Mesenchymal stem cell (in vitro differentiated cells and primary cell): ENCODE measurements around the gene COL15A1. TPM values are rescaled to one million over a fixed set of nuclear protein-coding genes. Genes with fewer than 3 reads are reported as not detected.

Experiments used
- DNase-seq: peaks from one replicate; pipeline ENCODE4 v3.0.0-alpha.2; 2013
- H2AFZ ChIP-seq: one replicate; pipeline ENCODE4 v1.6.1; 2013; ENCODE audit warnings: low read depth, mild to moderate bottlenecking, control low read depth, inconsistent platforms, low read length, moderate library complexity
- H2AK5ac ChIP-seq: 2 replicates; pipeline ENCODE4 v1.6.1; 2013; ENCODE audit warnings: low read length, moderate library complexity, mild to moderate bottlenecking, inconsistent platforms; ENCODE audit not compliant: severe bottlenecking
- H2BK120ac ChIP-seq: one replicate; pipeline ENCODE4 v1.6.1; 2013; ENCODE audit warnings: low read depth, mild to moderate bottlenecking, inconsistent platforms, low read length, moderate library complexity
- H2BK12ac ChIP-seq, 2 experiments: one replicate each; pipeline ENCODE4 v1.6.1; 2013; ENCODE audit warnings: inconsistent platforms in 2 of 2, low read length in 2 of 2, mild to moderate bottlenecking in 2 of 2, moderate library complexity in 2 of 2, control low read depth in 1 of 2
- H2BK15ac ChIP-seq: one replicate; pipeline ENCODE4 v1.6.1; 2013; ENCODE audit warnings: mild to moderate bottlenecking, low read depth, inconsistent platforms; ENCODE audit not compliant: poor library complexity, severe bottlenecking
- H2BK5ac ChIP-seq: 2 replicates; pipeline ENCODE4 v1.6.1; 2013; ENCODE audit warnings: low read depth, mild to moderate bottlenecking, low read length, control low read depth, inconsistent platforms; ENCODE audit not compliant: poor library complexity, severe bottlenecking
- H3K14ac ChIP-seq, 2 experiments: one replicate each; pipeline ENCODE4 v1.6.1; 2013; ENCODE audit warnings: inconsistent platforms in 2 of 2, low read length in 2 of 2, control low read depth in 1 of 2, mild to moderate bottlenecking in 1 of 2, moderate library complexity in 1 of 2
- H3K18ac ChIP-seq, 2 experiments: one replicate each; pipeline ENCODE4 v1.6.1; 2013; ENCODE audit warnings: inconsistent platforms in 2 of 2, low read length in 2 of 2, control low read depth in 1 of 2, low read depth in 1 of 2, mild to moderate bottlenecking in 1 of 2
- H3K23ac ChIP-seq, 2 experiments: one replicate each; pipeline ENCODE4 v1.6.1; 2013; ENCODE audit warnings: inconsistent platforms in 2 of 2, low read length in 2 of 2, mild to moderate bottlenecking in 2 of 2, moderate library complexity in 2 of 2, control low read depth in 1 of 2
- H3K27ac ChIP-seq: 2 replicates; pipeline ENCODE4 v1.5.1; 2013; ENCODE audit warnings: mild to moderate bottlenecking, moderate library complexity, low read length, control low read depth, inconsistent platforms; ENCODE audit not compliant: poor library complexity, severe bottlenecking
- H3K27me3 ChIP-seq, 2 experiments: 2 replicates each; pipeline versions ENCODE4 v1.6.1 to v1.7.0; 2013; ENCODE audit warnings: low read length in 2 of 2, mild to moderate bottlenecking in 2 of 2, moderate library complexity in 2 of 2, control low read depth in 1 of 2, inconsistent platforms in 1 of 2; ENCODE audit not compliant: control insufficient read depth in 1 of 2, insufficient read depth in 1 of 2
- H3K36me3 ChIP-seq, 2 experiments: 2 replicates each; pipeline versions ENCODE4 v1.6.1 to v1.7.0; 2013; ENCODE audit warnings: low read length in 2 of 2, control low read depth in 1 of 2, inconsistent platforms in 1 of 2, low read depth in 1 of 2, mild to moderate bottlenecking in 1 of 2; ENCODE audit not compliant: insufficient read depth in 2 of 2, control insufficient read depth in 1 of 2
- H3K4ac ChIP-seq, 2 experiments: one replicate each; pipeline ENCODE4 v1.6.1; 2013; ENCODE audit warnings: inconsistent platforms in 2 of 2, low read length in 2 of 2, mild to moderate bottlenecking in 2 of 2, moderate library complexity in 2 of 2, control low read depth in 1 of 2, low read depth in 1 of 2
- H3K4me1 ChIP-seq: 2 replicates; pipeline ENCODE4 v1.6.1; 2013; ENCODE audit warnings: low read depth, low read length, control low read depth; ENCODE audit not compliant: control insufficient read depth, insufficient read depth
- H3K4me2 ChIP-seq: 2 replicates; pipeline ENCODE4 v1.6.1; 2013; ENCODE audit warnings: low read length, mild to moderate bottlenecking, inconsistent platforms; ENCODE audit not compliant: poor library complexity, severe bottlenecking
- H3K4me3 ChIP-seq, 2 experiments: 2 replicates each; pipeline versions ENCODE4 v1.5.1 to v1.7.0; 2013; ENCODE audit warnings: low read length in 2 of 2, mild to moderate bottlenecking in 2 of 2, control low read depth in 1 of 2, low read depth in 1 of 2; ENCODE audit not compliant: insufficient read depth in 1 of 2
- H3K79me1 ChIP-seq: replicated peaks from 2 replicates; pipeline ENCODE4 v1.6.1; 2013; ENCODE audit warnings: mild to moderate bottlenecking, control low read depth, low read length, inconsistent platforms; ENCODE audit not compliant: poor library complexity, severe bottlenecking
- H3K9ac ChIP-seq: 2 replicates; pipeline ENCODE4 v1.7.0; 2013; ENCODE audit warnings: mild to moderate bottlenecking, low read length, moderate library complexity
- H3K9me3 ChIP-seq: 2 replicates; pipeline ENCODE4 v1.7.0; 2013; ENCODE audit warnings: mild to moderate bottlenecking, low read length; ENCODE audit not compliant: control insufficient read depth
- H4K8ac ChIP-seq: one replicate; pipeline ENCODE4 v1.6.1; 2013; ENCODE audit warnings: inconsistent platforms, mild to moderate bottlenecking, low read length, moderate library complexity
- H4K91ac ChIP-seq: one replicate; pipeline ENCODE4 v1.6.1; 2013; ENCODE audit warnings: mild to moderate bottlenecking, low read length, inconsistent platforms
- WGBS: methylation state at CpG from one replicate; pipeline ENCODE4 v1.1.7; 2013; ENCODE audit warnings: mixed read lengths; 5-methylcytosine and 5-hydroxymethylcytosine counted together
- polyA plus RNA-seq, 2 experiments: library from polyadenylated mRNA; stranded (reverse); fragments of 200-250 nt; gene quantifications; one replicate each; pipeline ENCODE4 v1.2.3, GENCODE V29; 2013

COL15A1 gene
- 4.3 TPM for polyA plus RNA-seq (2013, experiment 1 of 2)
- 4.2 TPM for polyA plus RNA-seq (2013, experiment 2 of 2)

DNA sequence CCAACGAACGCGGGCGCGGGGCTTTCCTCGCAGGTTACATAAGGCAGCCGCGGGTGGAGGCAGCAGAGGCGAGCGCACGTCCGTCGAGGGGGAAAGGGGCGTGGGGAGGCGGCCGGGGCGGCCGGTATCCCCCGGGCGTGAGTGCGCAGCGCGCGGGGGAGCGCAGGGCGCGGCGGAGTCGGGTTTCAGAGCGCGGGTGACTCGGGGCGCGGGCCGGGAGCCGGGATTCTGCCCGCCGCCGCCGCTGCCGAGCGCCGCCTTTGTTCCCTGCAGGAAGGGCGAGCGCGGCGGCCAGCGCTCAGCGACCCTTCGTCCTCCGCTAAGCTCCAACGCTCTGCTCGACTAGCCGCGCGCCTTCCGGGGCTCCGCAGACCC lies at the start of gene COL15A1:
Gene COL15A1, plus strand, starts transcription at position 226 of the 375 bp plus-strand sequence. CDS start 155 bp downstream, outside the sequence.
- H3K18ac ChIP-seq: peak within 1 kb of the TSS in 1 of 2 experiments; percentile 54
- no peaks in the 10 kb centered on the region for H3K9me3 ChIP-seq
- H2BK15ac ChIP-seq: no peak within 1 kb of the TSS
- no peak within 1 kb of the TSS for H2AK5ac ChIP-seq
- H2BK120ac ChIP-seq: no peak within 1 kb of the TSS
- H3K4me2 ChIP-seq: peak within 1 kb of the TSS; percentile 70
- H2BK5ac ChIP-seq: no peak within 1 kb of the TSS
- no peak within 1 kb of the TSS for H4K8ac ChIP-seq
- peaks cover 69 to 86% of the 10 kb centered on the region in 2 experiments for H3K27me3 ChIP-seq
- peak within 1 kb of the TSS; percentile 70 for H4K91ac ChIP-seq
- H3K9ac ChIP-seq: peak within 1 kb of the TSS; percentile 70
- peak within 1 kb of the TSS; percentile 47 for H2AFZ ChIP-seq
- H3K4ac ChIP-seq: no peak within 1 kb of the TSS
- H3K4me1 ChIP-seq: peaks cover 13% of the 10 kb centered on the region
- peak within 1 kb of the TSS; percentile 52 to 85 for H3K4me3 ChIP-seq
- no peaks in the 10 kb centered on the region for H3K79me1 ChIP-seq
- no peak within 1 kb of the TSS for H2BK12ac ChIP-seq
- no peak within 1 kb of the TSS for H3K27ac ChIP-seq
- peak; percentile 31 for DNase-seq
- no peaks in the 10 kb centered on the region for H3K36me3 ChIP-seq
- H3K23ac ChIP-seq: peak within 1 kb of the TSS in 1 of 2 experiments; percentile 75
- H3K14ac ChIP-seq: peak within 1 kb of the TSS in 1 of 2 experiments; percentile 61
- 2% methylated on average over 58 of the region's 58 CpGs for WGBS

DNA sequence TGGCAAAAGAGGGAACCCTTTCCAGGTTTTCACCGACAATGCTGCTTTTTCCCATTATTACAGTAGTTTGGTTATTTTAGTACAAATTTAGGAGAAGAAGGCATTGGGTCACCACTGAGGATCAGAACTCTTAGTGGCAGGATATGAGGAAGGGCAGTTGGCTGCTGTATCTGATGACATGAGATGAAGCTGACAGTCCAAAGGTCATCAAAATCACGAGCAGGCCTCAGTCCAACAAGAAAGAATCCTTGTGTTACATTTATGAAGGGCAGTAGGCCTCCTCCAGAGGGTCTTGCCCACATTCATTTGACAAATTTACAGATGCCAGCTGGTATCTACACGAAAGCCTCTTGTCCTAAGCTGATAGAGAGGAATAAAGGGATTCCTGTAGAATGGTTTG lies 49.5 kb upstream of the COL15A1 start:
- no peak overlapping the region for H3K4me3 ChIP-seq
- H2BK120ac ChIP-seq: no peak overlapping the region
- no peak overlapping the region for H2BK15ac ChIP-seq
- H3K4me2 ChIP-seq: no peak overlapping the region
- H3K9me3 ChIP-seq: peaks cover 24% of the 10 kb centered on the region
- peaks cover 0 to 2% of the 10 kb centered on the region in 2 experiments for H3K27me3 ChIP-seq
- H3K4ac ChIP-seq: no peak overlapping the region
- no peak overlapping the region for H3K27ac ChIP-seq
- no peak overlapping the region for H2BK12ac ChIP-seq
- no peaks in the 10 kb centered on the region for H3K79me1 ChIP-seq
- H3K4me1 ChIP-seq: no peaks in the 10 kb centered on the region
- no peak overlapping the region for H3K14ac ChIP-seq
- WGBS: 94% methylated on average over 1 of the region's 3 CpGs
- H2BK5ac ChIP-seq: no peak overlapping the region
- no peak overlapping the region for H4K91ac ChIP-seq
- no peak overlapping the region for H2AK5ac ChIP-seq
- H3K18ac ChIP-seq: no peak overlapping the region
- no peak overlapping the region for H4K8ac ChIP-seq
- no peak overlapping the region for H3K9ac ChIP-seq
- no peak for DNase-seq
- no peak overlapping the region for H3K23ac ChIP-seq
- no peaks in the 10 kb centered on the region for H3K36me3 ChIP-seq
- no peak overlapping the region for H2AFZ ChIP-seq

DNA sequence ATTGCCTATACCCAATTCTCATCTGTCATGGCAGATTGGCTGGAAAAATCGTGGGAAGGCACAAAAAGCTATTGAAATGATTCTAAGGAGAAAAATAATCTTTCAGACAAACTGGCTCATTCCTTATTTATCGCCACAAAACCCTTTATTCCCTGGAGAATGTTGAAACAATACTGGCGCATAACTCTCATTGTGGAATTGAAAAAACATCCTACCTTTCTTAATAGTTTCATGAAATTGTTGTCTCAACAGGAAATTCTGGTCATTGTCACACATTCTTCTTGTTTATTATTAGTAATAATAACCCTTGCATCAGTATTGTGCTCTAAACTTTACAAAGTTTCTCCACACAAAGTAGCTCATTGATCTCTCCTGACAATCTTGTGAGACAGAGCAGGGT lies 48.9 kb upstream of the COL15A1 start:
- no peak overlapping the region for H3K18ac ChIP-seq
- no peaks in the 10 kb centered on the region for H3K27me3 ChIP-seq
- no peak for DNase-seq
- no peak overlapping the region for H3K4me2 ChIP-seq
- no peak overlapping the region for H3K4ac ChIP-seq
- no peak overlapping the region for H4K8ac ChIP-seq
- H2AK5ac ChIP-seq: no peak overlapping the region
- no peak overlapping the region for H2AFZ ChIP-seq
- no peak overlapping the region for H3K23ac ChIP-seq
- no peak overlapping the region for H2BK12ac ChIP-seq
- H3K4me3 ChIP-seq: no peak overlapping the region
- no peaks in the 10 kb centered on the region for H3K36me3 ChIP-seq
- H2BK120ac ChIP-seq: no peak overlapping the region
- peaks cover 2% of the 10 kb centered on the region for H3K4me1 ChIP-seq
- no peak overlapping the region for H3K9ac ChIP-seq
- H4K91ac ChIP-seq: no peak overlapping the region
- H3K14ac ChIP-seq: no peak overlapping the region
- H2BK15ac ChIP-seq: no peak overlapping the region
- H3K9me3 ChIP-seq: peaks cover 24% of the 10 kb centered on the region
- 90% methylated on average over 3 of the region's 3 CpGs for WGBS
- H2BK5ac ChIP-seq: no peak overlapping the region
- H3K79me1 ChIP-seq: no peaks in the 10 kb centered on the region
- no peak overlapping the region for H3K27ac ChIP-seq

DNA sequence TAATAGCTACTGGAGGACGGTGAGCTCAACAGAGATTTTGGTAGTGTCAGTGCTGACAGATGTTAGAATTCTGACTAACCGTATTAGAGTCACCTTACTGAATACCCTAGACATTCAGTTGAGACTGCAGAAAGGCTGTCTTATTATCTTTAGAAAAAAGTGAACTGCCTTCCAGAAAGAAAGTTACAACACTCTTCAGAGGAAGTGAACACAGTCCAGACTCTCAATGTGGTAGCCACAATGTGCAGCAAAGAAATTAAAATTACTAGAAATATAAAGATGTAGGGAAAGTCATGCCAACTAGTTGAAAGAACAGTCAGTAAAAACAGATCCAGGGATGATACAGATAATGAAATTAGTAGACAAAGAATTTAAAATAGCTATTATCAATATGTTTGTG lies 47.1 kb upstream of the COL15A1 start:
- H2BK5ac ChIP-seq: no peak overlapping the region
- no peak overlapping the region for H2AFZ ChIP-seq
- WGBS: 100% methylated on average over 1 of the region's 2 CpGs
- H2BK12ac ChIP-seq: no peak overlapping the region
- H4K8ac ChIP-seq: no peak overlapping the region
- no peak overlapping the region for H2AK5ac ChIP-seq
- H2BK120ac ChIP-seq: no peak overlapping the region
- H3K4me3 ChIP-seq: no peak overlapping the region
- H3K9ac ChIP-seq: no peak overlapping the region
- H3K4me1 ChIP-seq: peaks cover 3% of the 10 kb centered on the region
- H3K27ac ChIP-seq: no peak overlapping the region
- no peaks in the 10 kb centered on the region for H3K79me1 ChIP-seq
- H4K91ac ChIP-seq: no peak overlapping the region
- no peak overlapping the region for H3K14ac ChIP-seq
- no peaks in the 10 kb centered on the region for H3K36me3 ChIP-seq
- H3K18ac ChIP-seq: no peak overlapping the region
- H3K4ac ChIP-seq: no peak overlapping the region
- peaks cover 24% of the 10 kb centered on the region for H3K9me3 ChIP-seq
- no peak overlapping the region for H3K23ac ChIP-seq
- no peak overlapping the region for H3K4me2 ChIP-seq
- DNase-seq: no peak
- no peak overlapping the region for H2BK15ac ChIP-seq
- H3K27me3 ChIP-seq: no peaks in the 10 kb centered on the region
